H9 (cell line): ENCODE results near the gene SIGLEC7. TPM values are rescaled to one million over a fixed set of nuclear protein-coding genes. Genes with fewer than 3 reads are reported as not detected.

Source experiments
- DNase-seq: peaks from one replicate; pipeline ENCODE4 v3.0.0-alpha.2; 2017
- H2AFZ ChIP-seq: one replicate; pipeline ENCODE4 v1.6.1; 2013; ENCODE audit warnings: mild to moderate bottlenecking, low read length, control low read depth, moderate library complexity
- H2AK5ac ChIP-seq: 2 replicates; pipeline ENCODE4 v1.6.1; 2013; ENCODE audit warnings: low read length, control low read depth, mixed read lengths; ENCODE audit not compliant: insufficient read length
- H2BK120ac ChIP-seq: one replicate; pipeline ENCODE4 v1.6.1; 2013; ENCODE audit warnings: low read depth, mild to moderate bottlenecking, low read length, control low read depth, inconsistent platforms; ENCODE audit not compliant: poor library complexity, severe bottlenecking
- H2BK12ac ChIP-seq: 2 replicates; pipeline ENCODE4 v1.6.1; 2013; ENCODE audit warnings: low read length, control low read depth, mixed read lengths, low read depth; ENCODE audit not compliant: insufficient read length
- H2BK15ac ChIP-seq: 2 replicates; pipeline ENCODE4 v1.6.1; 2013; ENCODE audit warnings: low read depth, low read length, control low read depth
- H2BK20ac ChIP-seq: one replicate; pipeline ENCODE4 v1.6.1; 2013; ENCODE audit warnings: low read depth, mild to moderate bottlenecking, low read length, control low read depth, inconsistent platforms; ENCODE audit not compliant: poor library complexity, severe bottlenecking
- H2BK5ac ChIP-seq: 2 replicates; pipeline ENCODE4 v1.6.1; 2013; ENCODE audit warnings: low read length, control low read depth, mixed read lengths; ENCODE audit not compliant: insufficient read length
- H3K14ac ChIP-seq: 2 replicates; pipeline ENCODE4 v1.6.1; 2013; ENCODE audit warnings: low read length, control low read depth; ENCODE audit not compliant: insufficient read depth
- H3K18ac ChIP-seq: 2 replicates; pipeline ENCODE4 v1.6.1; 2013; ENCODE audit warnings: low read depth, mild to moderate bottlenecking, mixed read lengths, low read length, control low read depth; ENCODE audit not compliant: insufficient read length
- H3K23ac ChIP-seq: 2 replicates; pipeline ENCODE4 v1.6.1; 2013; ENCODE audit warnings: low read length, control low read depth, mixed read lengths, low read depth; ENCODE audit not compliant: insufficient read length
- H3K23me2 ChIP-seq: 2 replicates; pipeline ENCODE4 v1.6.1; 2013; ENCODE audit warnings: low read depth, mild to moderate bottlenecking, mixed read lengths, low read length, control low read depth; ENCODE audit not compliant: insufficient read length, poor library complexity, severe bottlenecking
- H3K27ac ChIP-seq: 2 replicates; pipeline ENCODE4 v1.5.1; 2013; ENCODE audit warnings: low read length, control low read depth, mixed read lengths, low read depth; ENCODE audit not compliant: insufficient read length
- H3K27me3 ChIP-seq: 2 replicates; pipeline ENCODE4 v1.6.1; 2013; ENCODE audit warnings: low read length, control low read depth, inconsistent platforms; ENCODE audit not compliant: insufficient read depth
- H3K4ac ChIP-seq: 2 replicates; pipeline ENCODE4 v1.6.1; 2013; ENCODE audit warnings: low read depth, mild to moderate bottlenecking, control low read depth, inconsistent platforms, low read length, moderate library complexity
- H3K4me1 ChIP-seq: 2 replicates; pipeline ENCODE4 v1.6.1; 2013; ENCODE audit warnings: low read length, control low read depth, inconsistent platforms; ENCODE audit not compliant: insufficient read depth
- H3K4me2 ChIP-seq: 2 replicates; pipeline ENCODE4 v1.6.1; 2013; ENCODE audit warnings: low read length, control low read depth, mixed read lengths; ENCODE audit not compliant: insufficient read length, insufficient read depth
- H3K56ac ChIP-seq: 2 replicates; pipeline ENCODE4 v1.6.1; 2013; ENCODE audit warnings: low read depth, mild to moderate bottlenecking, mixed read lengths, low read length, control low read depth; ENCODE audit not compliant: insufficient read length
- H3K79me1 ChIP-seq: 2 replicates; pipeline ENCODE4 v1.6.1; 2013; ENCODE audit warnings: low read depth, mild to moderate bottlenecking, moderate library complexity, low read length, control low read depth, inconsistent platforms; ENCODE audit not compliant: insufficient read depth, poor library complexity, severe bottlenecking
- H3K79me2 ChIP-seq: 2 replicates; pipeline ENCODE4 v1.6.1; 2013; ENCODE audit warnings: low read length, control low read depth, inconsistent platforms; ENCODE audit not compliant: insufficient read depth
- H3K9ac ChIP-seq: 2 replicates; pipeline ENCODE4 v1.6.1; 2013; ENCODE audit warnings: low read length, control low read depth, mixed read lengths; ENCODE audit not compliant: insufficient read length; ENCODE audit errors: extremely low read depth
- H3K9me3 ChIP-seq: one replicate; pipeline ENCODE4 v1.6.1; 2013; ENCODE audit warnings: low read depth, low read length, inconsistent platforms; ENCODE audit not compliant: control insufficient read depth
- H3T11ph ChIP-seq: one replicate; pipeline ENCODE4 v1.6.1; 2013; ENCODE audit warnings: mild to moderate bottlenecking, low read length, control low read depth, inconsistent platforms
- H4K20me1 ChIP-seq: one replicate; pipeline ENCODE4 v1.6.1; 2013; ENCODE audit not compliant: control insufficient read depth, insufficient read length, insufficient read depth
- H4K5ac ChIP-seq: 2 replicates; pipeline ENCODE4 v1.6.1; 2013; ENCODE audit warnings: low read depth, mild to moderate bottlenecking, mixed read lengths, low read length, control low read depth; ENCODE audit not compliant: insufficient read length
- H4K8ac ChIP-seq: replicated peaks from 2 replicates; pipeline ENCODE4 v1.6.1; 2013; ENCODE audit warnings: low read length, control low read depth, mixed read lengths, low read depth; ENCODE audit not compliant: insufficient read length
- H4K91ac ChIP-seq: 2 replicates; pipeline ENCODE4 v1.6.1; 2013; ENCODE audit warnings: low read depth, mild to moderate bottlenecking, moderate library complexity, mixed read lengths, low read length, control low read depth; ENCODE audit not compliant: insufficient read length
- H3K27ac Mint-ChIP-seq, 3 experiments: 2 replicates in 2 of 3; 3 replicates in 1 of 3; pipeline ENCODE4 v1.8.0; 2020 to 2021; ENCODE audit warnings: mixed read lengths in 3 of 3, mild to moderate bottlenecking in 1 of 3, moderate library complexity in 1 of 3
- H3K27me3 Mint-ChIP-seq: 2 replicates; pipeline ENCODE4 v1.8.0; 2021; ENCODE audit warnings: low read depth, mild to moderate bottlenecking, moderate library complexity, mixed read lengths
- H3K36me3 Mint-ChIP-seq, 3 experiments: 2 replicates in 2 of 3; 3 replicates in 1 of 3; pipeline ENCODE4 v1.8.0; 2020 to 2021; ENCODE audit warnings: low read depth in 3 of 3, mixed read lengths in 3 of 3; ENCODE audit not compliant: insufficient read depth in 1 of 3
- H3K4me1 Mint-ChIP-seq, 2 experiments: 2 replicates each; pipeline ENCODE4 v1.8.0; 2020; ENCODE audit warnings: mixed read lengths in 2 of 2
- H3K4me3 Mint-ChIP-seq, 2 experiments: 2 replicates in 1 of 2; 3 replicates in 1 of 2; pipeline ENCODE4 v1.8.0; 2020 to 2021; ENCODE audit warnings: mild to moderate bottlenecking in 2 of 2, mixed read lengths in 2 of 2, moderate library complexity in 1 of 2
- H3K9me3 Mint-ChIP-seq, 2 experiments: 2 replicates in 1 of 2; 3 replicates in 1 of 2; pipeline ENCODE4 v1.8.0; 2020; ENCODE audit warnings: mild to moderate bottlenecking in 2 of 2, mixed read lengths in 2 of 2, moderate library complexity in 1 of 2
- CTCF ChIP-seq: fragments of 200-600 bp; sonication (generic); conservative IDR thresholded peaks from 3 replicates; pipeline ENCODE4 v1.8.0; 2021; ENCODE audit warnings: antibody characterized with exemption, mild to moderate bottlenecking
- WGBS: extraction: QIAGEN DNeasy Blood & Tissue Kit; methylation state at CpG from one replicate; pipeline ENCODE4 v1.1.7; 2013; ENCODE audit warnings: missing lambda C conversion rate, low lambda C conversion rate, mixed read lengths; ENCODE audit not compliant: insufficient read length; ENCODE audit errors: extremely low coverage; 5-methylcytosine and 5-hydroxymethylcytosine counted together
- total RNA-seq: library from RNA; stranded (reverse); gene quantifications from 2 replicates; pipeline ENCODE4 v1.2.1, GENCODE V29; 2021

Gene SIGLEC7
- total RNA-seq, 1 experiment from 2014 or later = not detected

DNA sequence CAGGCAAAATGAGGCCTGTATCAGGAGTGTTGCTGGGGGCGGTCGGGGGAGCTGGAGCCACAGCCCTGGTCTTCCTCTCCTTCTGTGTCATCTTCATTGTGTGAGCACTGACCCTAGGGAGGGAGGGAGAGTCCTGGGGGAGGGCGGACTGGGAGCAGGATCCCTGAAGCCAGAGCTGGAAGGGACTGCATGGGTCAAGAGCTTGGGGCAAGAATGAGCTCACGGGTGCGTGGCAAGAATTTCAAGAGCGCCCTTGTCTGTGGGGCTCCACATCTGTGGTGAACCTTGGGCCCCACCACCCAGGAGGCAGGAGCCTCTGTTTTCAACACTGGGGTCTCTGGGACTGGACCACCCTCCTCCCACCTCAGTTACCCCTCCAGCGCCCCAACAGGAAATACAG is 4.7 kb downstream of the SIGLEC7 start:
- no peak overlapping the region for H3K9ac ChIP-seq
- H3K4me2 ChIP-seq = no peak overlapping the region
- Mint-ChIP-seq H3K27me3 (peaks cover 21% of the 10 kb centered on the region), H3K27ac (no peak overlapping the region), H3K4me3 (no peak overlapping the region), H3K36me3 (no peaks in the 10 kb centered on the region), H3K4me1 (0 out of 4 replicates have a peak, but pooled peaks cover 0 to 3% of the 10 kb centered on the region in 2 experiments), H3K9me3 (no peaks in the 10 kb centered on the region; a peak in 1 of 5 replicates)
- H3T11ph ChIP-seq = no peak overlapping the region
- H3K9me3 ChIP-seq = no peaks in the 10 kb centered on the region
- H2BK15ac ChIP-seq = no peak overlapping the region
- no peaks in the 10 kb centered on the region for H3K27me3 ChIP-seq
- H4K8ac ChIP-seq = no peak overlapping the region
- no peak for DNase-seq
- no peak overlapping the region for H2AFZ ChIP-seq
- H3K18ac ChIP-seq = no peak overlapping the region
- no peak overlapping the region for H2BK5ac ChIP-seq
- H4K91ac ChIP-seq = no peak overlapping the region
- no peaks in the 10 kb centered on the region for H3K23me2 ChIP-seq
- no peaks in the 10 kb centered on the region for H3K79me2 ChIP-seq
- no peak overlapping the region for H4K5ac ChIP-seq
- WGBS = no CpG with 5 or more reads among the region's 7 CpGs
- H2AK5ac ChIP-seq = no peak overlapping the region
- H2BK20ac ChIP-seq = no peak overlapping the region
- H3K4ac ChIP-seq = no peak overlapping the region
- H3K14ac ChIP-seq = no peak overlapping the region
- no peak overlapping the region for H3K27ac ChIP-seq
- H3K79me1 ChIP-seq = no peaks in the 10 kb centered on the region
- no peak overlapping the region for H3K23ac ChIP-seq
- H2BK120ac ChIP-seq = no peak overlapping the region
- no peaks in the 10 kb centered on the region for H3K4me1 ChIP-seq
- no peak overlapping the region for H2BK12ac ChIP-seq
- H4K20me1 ChIP-seq = no peaks in the 10 kb centered on the region
- TF ChIP-seq CTCF = no peak
- no peak overlapping the region for H3K56ac ChIP-seq
